ENCODE data around the gene ATP13A5. TPM values are rescaled to one million over a fixed set of nuclear protein-coding genes. Genes with fewer than 3 reads are reported as not detected.

ATP13A5 gene
- total RNA-seq, 2 donors from 2014 or later: 0.59 TPM; not detected in 1

GRCh38 chr3:193295985-193296384, 82.6 kb downstream of the ATP13A5 start:
- peaks cover 3% of the 10 kb centered on the region for H3K27me3 Mint-ChIP-seq (ENCODE audit: insufficient read depth)
- no peak overlapping the region for H3K27ac Mint-ChIP-seq
- H3K4me1 ChIP-seq (ENCODE audit: control insufficient read depth, insufficient read depth, low read length): no peaks in the 10 kb centered on the region
- no peak overlapping the region for H3K4me3 Mint-ChIP-seq
- no peaks in the 10 kb centered on the region for H3K36me3 Mint-ChIP-seq (ENCODE audit: low read depth)
- no peak overlapping the region for H3K27ac ChIP-seq (ENCODE audit: low read depth, low read length)
- no peak overlapping the region for H3K9ac ChIP-seq (ENCODE audit: extremely low read depth, low read length, poor library complexity, severe bottlenecking)
- DNase-seq: no peak
- TF ChIP-seq, protein P1, sequence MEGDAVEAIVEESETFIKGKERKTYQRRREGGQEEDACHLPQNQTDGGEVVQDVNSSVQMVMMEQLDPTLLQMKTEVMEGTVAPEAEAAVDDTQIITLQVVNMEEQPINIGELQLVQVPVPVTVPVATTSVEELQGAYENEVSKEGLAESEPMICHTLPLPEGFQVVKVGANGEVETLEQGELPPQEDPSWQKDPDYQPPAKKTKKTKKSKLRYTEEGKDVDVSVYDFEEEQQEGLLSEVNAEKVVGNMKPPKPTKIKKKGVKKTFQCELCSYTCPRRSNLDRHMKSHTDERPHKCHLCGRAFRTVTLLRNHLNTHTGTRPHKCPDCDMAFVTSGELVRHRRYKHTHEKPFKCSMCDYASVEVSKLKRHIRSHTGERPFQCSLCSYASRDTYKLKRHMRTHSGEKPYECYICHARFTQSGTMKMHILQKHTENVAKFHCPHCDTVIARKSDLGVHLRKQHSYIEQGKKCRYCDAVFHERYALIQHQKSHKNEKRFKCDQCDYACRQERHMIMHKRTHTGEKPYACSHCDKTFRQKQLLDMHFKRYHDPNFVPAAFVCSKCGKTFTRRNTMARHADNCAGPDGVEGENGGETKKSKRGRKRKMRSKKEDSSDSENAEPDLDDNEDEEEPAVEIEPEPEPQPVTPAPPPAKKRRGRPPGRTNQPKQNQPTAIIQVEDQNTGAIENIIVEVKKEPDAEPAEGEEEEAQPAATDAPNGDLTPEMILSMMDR (conservative IDR thresholded peaks at IDR 0.05): peak; percentile 31
- H3K9me3 ChIP-seq (ENCODE audit: control insufficient read depth, low read length): peaks cover 16% of the 10 kb centered on the region
- H3K36me3 ChIP-seq (ENCODE audit: control insufficient read depth, insufficient read depth, low read length): no peaks in the 10 kb centered on the region
- 83 to 96% methylated on average over 1 to 2 of the region's 2 CpGs for WGBS, 2 experiments (ENCODE audit: insufficient coverage in 1 of 2, insufficient read length in 1 of 2)
- H3K4me1 Mint-ChIP-seq: no peaks in the 10 kb centered on the region
- H3K4me3 ChIP-seq (ENCODE audit: low read length): no peak overlapping the region
- H3K9me3 Mint-ChIP-seq: peaks cover 28% of the 10 kb centered on the region
- H3K27me3 ChIP-seq (ENCODE audit: control insufficient read depth, insufficient read depth, low read length, poor library complexity, severe bottlenecking): no peaks in the 10 kb centered on the region

GRCh38 chr3:193292386-193292785, 86.2 kb downstream of the ATP13A5 start:
- no peak overlapping the region for H3K27ac Mint-ChIP-seq
- no peaks in the 10 kb centered on the region for H3K36me3 Mint-ChIP-seq (ENCODE audit: low read depth)
- peaks cover 3% of the 10 kb centered on the region for H3K27me3 Mint-ChIP-seq (ENCODE audit: insufficient read depth)
- peaks cover 17% of the 10 kb centered on the region for H3K9me3 ChIP-seq (ENCODE audit: control insufficient read depth, low read length)
- no peak overlapping the region for H3K4me3 ChIP-seq (ENCODE audit: low read length)
- H3K9ac ChIP-seq (ENCODE audit: extremely low read depth, low read length, poor library complexity, severe bottlenecking): no peak overlapping the region
- no peaks in the 10 kb centered on the region for H3K27me3 ChIP-seq (ENCODE audit: control insufficient read depth, insufficient read depth, low read length, poor library complexity, severe bottlenecking)
- 91 to 100% methylated on average over 1 to 3 of the region's 3 CpGs for WGBS, 2 experiments (ENCODE audit: insufficient coverage in 1 of 2, insufficient read length in 1 of 2)
- H3K4me1 Mint-ChIP-seq: no peaks in the 10 kb centered on the region
- no peak overlapping the region for H3K27ac ChIP-seq (ENCODE audit: low read depth, low read length)
- H3K4me1 ChIP-seq (ENCODE audit: control insufficient read depth, insufficient read depth, low read length): no peaks in the 10 kb centered on the region
- H3K9me3 Mint-ChIP-seq: peaks cover 39% of the 10 kb centered on the region
- TF ChIP-seq, protein P1 (conservative IDR thresholded peaks at IDR 0.05): no peak
- no peaks in the 10 kb centered on the region for H3K36me3 ChIP-seq (ENCODE audit: control insufficient read depth, insufficient read depth, low read length)
- H3K4me3 Mint-ChIP-seq: no peak overlapping the region
- DNase-seq: no peak

- H3K4me3 Mint-ChIP-seq: no peak overlapping the region
- H3K4me3 ChIP-seq (ENCODE audit: low read length): no peak overlapping the region
- no peaks in the 10 kb centered on the region for H3K4me1 Mint-ChIP-seq
- no peaks in the 10 kb centered on the region for H3K27me3 Mint-ChIP-seq (ENCODE audit: insufficient read depth)
- no peak for DNase-seq
- no peaks in the 10 kb centered on the region for H3K27me3 ChIP-seq (ENCODE audit: control insufficient read depth, insufficient read depth, low read length, poor library complexity, severe bottlenecking)
- WGBS, 2 experiments (ENCODE audit: insufficient coverage in 1 of 2, insufficient read length in 1 of 2): 100% methylated on average over 3 of the region's 3 CpGs; no CpG with 5 or more reads in 1 of the 2 experiments
- no peaks in the 10 kb centered on the region for H3K36me3 Mint-ChIP-seq (ENCODE audit: low read depth)
- no peaks in the 10 kb centered on the region for H3K9me3 Mint-ChIP-seq
- H3K27ac Mint-ChIP-seq: no peak overlapping the region
- no peaks in the 10 kb centered on the region for H3K36me3 ChIP-seq (ENCODE audit: control insufficient read depth, insufficient read depth, low read length)
- TF ChIP-seq, protein P1 (conservative IDR thresholded peaks at IDR 0.05): no peak
- no peaks in the 10 kb centered on the region for H3K4me1 ChIP-seq (ENCODE audit: control insufficient read depth, insufficient read depth, low read length)
- no peaks in the 10 kb centered on the region for H3K9me3 ChIP-seq (ENCODE audit: control insufficient read depth, low read length)
- H3K27ac ChIP-seq (ENCODE audit: low read depth, low read length): no peak overlapping the region
- no peak overlapping the region for H3K9ac ChIP-seq (ENCODE audit: extremely low read depth, low read length, poor library complexity, severe bottlenecking)
Observed at GRCh38 chr3:193271101-193271840, 107.3 kb downstream of the ATP13A5 start.

Data from endodermal cell (in vitro differentiated cells).